Stimulated activated CD4-positive, alpha-beta T cell treated with anti-CD3 and anti-CD28 coated beads, Interleukin-12 subunit alpha, Interleukin-12 subunit beta, amount 100 ng/mL, for 4 hours (primary cell): ENCODE data around the gene MRFAP1.
"Not testable (repeated sequence)": the region's sequence is repeated elsewhere in the genome, so short reads cannot be mapped to it uniquely, and the experiment has no call there.

ENCODE experiments used
- DNase-seq: peaks from one replicate; pipeline ENCODE4 v3.0.0-alpha.2; 2020

The MRFAP1 gene

DNA sequence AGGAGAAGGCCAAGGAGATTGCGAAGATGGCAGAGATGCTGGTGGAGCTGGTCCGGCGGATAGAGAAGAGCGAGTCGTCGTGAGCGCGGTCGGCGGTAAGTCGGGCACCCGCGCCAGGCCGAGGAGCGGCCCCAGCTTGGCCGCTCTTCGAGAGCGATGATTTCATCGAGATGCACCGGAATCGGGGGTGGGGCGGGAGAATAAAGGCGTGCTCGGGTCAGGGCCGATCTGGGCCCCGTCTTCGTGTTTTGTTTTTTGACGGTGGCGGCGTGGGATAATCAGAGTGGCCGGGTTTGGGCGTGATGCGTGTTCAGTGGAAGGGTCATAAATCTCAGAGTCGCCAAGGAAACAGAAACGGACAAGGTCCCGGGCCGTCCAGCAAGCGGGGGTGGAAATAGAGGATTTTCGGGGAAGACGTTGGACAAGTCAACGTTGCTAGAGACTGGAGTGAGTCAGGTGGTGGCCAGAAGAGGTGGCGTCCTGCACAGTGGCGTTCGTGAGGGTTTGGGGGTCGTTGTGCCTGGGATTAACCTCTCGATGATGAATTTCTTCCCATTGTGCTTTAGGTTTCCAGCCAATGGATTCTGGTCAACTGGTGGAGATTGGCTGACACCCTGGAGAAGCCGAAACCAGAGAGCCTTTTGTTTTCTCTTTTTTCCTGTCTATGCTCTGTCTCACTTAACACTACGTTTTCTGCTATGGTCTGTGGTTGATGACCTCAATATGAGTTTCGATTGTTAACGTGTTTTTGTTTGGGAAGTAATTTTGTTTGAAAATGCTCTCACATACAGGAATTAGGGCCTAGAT, 882 bp downstream of the MRFAP1 start:
- DNase-seq, result peak; percentile 43

GRCh38 chr4:6641971-6642320, 1.5 kb downstream of the MRFAP1 start:
- DNase-seq, result no peak

GRCh38 chr4:6643141-6643847, 2.8 kb downstream of the MRFAP1 start:
- DNase-seq, result no peak

GRCh38 chr4:6644792-6645530, 4.5 kb downstream of the MRFAP1 start:
- no peak for DNase-seq

GRCh38 chr4:6647169-6647568, 6.7 kb downstream of the MRFAP1 start:
- no peak for DNase-seq

GRCh38 chr4:6647582-6648230, 7.2 kb downstream of the MRFAP1 start:
- no peak for DNase-seq

DNA sequence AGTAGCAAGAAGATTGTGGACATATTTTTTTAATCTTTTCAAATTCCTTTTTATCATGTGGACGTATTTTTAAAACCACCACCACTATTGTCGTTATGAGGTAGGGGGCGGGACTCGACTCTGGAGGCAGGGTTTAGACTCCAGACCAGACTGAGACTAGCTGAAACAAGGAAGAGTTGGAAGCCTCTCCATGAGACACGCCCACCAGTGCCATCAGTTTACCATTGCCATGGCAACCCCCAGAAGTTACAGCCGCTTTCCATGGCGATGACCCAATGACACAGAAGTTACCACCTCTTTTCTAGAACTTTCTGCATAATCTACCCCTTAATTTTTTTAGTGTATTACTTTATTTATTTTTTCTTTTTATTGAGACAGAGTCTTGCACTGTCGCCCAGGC, 8.7 kb downstream of the MRFAP1 start:
- DNase-seq, result no peak

GRCh38 chr4:6654211-6654610, 13.7 kb downstream of the MRFAP1 start:
- not testable (repeated sequence) for DNase-seq

- DNase-seq, result not testable (repeated sequence)
Measured at GRCh38 chr4:6655291-6655690, 14.8 kb downstream of the MRFAP1 start.

GRCh38 chr4:6655924-6656323, 15.4 kb downstream of the MRFAP1 start:
- DNase-seq, result no peak

DNA sequence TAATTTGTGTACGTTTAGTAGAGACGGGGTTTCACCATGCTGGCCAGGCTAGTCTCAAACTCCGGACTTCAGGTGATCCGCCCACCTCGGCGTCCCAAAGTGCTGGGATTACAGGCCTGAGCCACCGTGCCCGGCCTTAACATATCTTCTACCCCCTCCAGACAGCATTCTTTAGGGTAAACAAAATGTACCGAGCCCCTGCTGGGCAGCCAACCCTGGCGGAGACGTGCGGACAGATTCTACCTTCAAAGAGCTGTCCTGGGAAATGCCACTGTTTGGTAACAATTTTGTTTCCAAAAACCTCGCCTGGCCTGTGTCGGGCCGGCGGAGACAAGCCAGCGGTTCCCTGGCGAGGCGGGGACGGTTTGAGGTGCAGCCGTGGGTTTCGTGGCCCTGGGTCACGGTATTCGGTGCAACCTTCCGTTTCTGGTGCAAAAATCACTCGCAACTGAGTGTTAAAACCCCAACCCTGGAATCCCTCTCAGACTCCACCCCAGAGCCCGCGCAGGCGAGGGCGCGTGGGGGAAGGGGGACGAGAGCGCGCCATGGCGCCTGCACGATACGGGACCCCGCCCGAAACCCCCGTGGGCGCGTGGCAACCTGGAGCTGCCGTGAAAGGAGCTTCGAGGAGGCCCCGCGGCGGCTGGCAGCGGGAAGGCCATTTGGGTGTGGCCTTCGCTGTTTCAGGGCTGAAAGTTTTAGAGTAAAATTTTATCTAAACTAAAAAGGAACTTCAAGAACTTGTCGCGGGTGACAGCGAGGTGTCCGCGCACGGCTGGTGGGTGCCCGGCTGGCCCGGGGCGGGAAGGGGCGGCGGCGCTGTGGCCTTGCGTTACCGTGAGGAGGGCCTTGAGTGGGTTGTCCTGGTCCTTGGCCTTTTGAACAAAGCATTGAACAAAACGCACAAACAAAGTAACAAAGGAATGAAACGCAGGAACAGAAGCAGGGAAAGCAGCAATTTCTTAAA, 17.0 kb downstream of the MRFAP1 start:
- no peak for DNase-seq

DNA sequence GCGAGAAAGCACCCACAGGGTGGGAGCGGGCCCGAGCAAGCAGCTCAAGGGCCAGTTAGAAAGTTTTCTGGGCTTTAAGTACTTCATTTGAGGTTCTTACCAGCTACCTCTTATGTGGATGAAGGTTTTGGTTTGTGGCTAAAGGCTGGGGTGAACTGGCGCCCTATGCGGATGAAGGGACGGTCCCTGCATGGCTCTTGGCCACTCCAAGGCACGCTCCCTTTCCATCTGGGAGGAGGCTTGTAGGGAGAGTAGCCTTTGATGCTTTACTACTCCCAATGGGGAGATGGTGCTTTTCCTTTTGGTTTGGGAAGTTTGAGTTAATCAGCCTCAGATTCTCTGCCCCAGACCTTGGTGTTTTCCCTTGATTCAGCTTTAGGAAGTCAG, 17.7 kb downstream of the MRFAP1 start:
- no peak for DNase-seq

DNA sequence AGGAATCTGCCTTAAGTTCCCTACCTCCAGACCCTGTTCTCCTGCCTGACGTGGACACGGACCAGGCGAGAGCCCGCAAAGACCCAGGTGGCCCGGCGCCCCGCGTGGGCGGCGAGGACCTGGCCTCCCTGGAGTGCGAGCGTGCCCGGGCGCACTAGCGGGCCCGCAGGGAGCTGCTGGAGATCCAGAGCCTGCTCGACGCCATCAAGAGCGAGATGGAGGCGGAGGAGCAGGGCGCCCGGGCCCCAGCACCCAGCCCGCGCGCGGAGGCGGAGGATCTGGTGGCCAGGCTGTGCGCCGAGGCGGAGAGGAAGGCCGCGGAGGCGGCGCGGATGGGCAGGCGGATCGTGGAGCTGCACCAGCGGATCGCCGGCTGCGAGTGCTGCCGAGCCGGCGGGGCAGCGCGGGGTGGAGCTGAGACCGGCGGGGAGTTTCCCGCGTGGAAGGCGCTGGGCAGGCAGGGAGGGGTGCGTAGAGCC, 18.2 kb downstream of the MRFAP1 start:
- peak; percentile 50 for DNase-seq

- DNase-seq, result no peak
Measured at GRCh38 chr4:6659897-6660296, 19.4 kb downstream of the MRFAP1 start.

DNA sequence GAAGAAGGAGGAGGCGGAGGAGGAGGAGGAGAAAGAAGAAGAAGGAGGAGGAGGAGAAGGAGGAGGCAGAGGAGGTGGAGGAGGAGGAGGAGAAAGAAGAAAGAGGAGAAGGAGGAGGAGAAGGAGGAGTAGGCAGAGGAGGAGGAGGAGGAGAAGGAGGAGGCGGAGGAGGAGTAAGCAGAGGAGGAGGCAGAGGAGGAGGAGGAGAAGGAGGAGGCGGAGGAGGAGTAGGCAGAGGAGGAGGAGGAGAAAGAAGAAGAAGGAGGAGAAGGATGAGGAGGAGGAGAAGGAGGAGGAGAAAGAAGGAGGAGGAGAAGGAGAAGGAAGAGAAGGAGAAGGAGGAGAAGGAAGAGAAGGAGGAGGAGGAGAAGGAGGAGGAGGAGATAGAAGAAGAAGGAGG, 19.9 kb downstream of the MRFAP1 start:
- no peak for DNase-seq

DNA sequence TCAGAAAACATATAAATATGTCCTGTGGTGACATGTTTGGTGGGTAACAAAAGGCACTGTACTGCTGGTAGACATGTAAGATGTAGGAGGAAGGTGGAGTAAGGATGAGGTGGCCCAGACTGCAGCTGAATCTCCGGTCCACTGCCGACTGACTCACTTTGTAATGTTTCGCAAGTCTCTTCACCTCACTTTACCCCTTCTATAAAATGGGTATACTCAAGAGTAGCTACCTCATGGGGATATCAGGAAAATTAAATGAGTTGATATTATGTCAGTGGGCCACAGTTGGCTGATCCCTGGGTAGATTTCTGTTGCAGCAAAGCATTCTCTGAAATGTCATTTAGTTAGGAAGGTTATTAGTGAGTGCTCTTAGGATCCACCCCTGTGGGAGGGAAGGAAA, 22.1 kb downstream of the MRFAP1 start:
- no peak for DNase-seq

- no peak for DNase-seq
Measured at GRCh38 chr4:6663596-6664393, 23.3 kb downstream of the MRFAP1 start.

DNA sequence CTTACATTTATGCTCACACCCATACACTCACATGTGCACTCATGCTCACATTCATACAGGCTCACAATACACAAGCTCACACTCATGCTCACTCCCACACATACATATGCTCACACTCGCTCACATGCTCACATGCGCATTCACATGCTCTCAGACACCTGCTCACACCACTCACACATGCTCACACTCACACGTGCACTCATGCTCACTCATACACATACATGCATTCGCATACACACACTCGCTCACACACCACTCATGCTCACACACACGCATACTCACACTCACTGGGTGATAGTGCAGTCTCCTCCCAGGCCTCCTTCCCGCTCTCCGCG, 24.8 kb downstream of the MRFAP1 start:
- no peak for DNase-seq

DNA sequence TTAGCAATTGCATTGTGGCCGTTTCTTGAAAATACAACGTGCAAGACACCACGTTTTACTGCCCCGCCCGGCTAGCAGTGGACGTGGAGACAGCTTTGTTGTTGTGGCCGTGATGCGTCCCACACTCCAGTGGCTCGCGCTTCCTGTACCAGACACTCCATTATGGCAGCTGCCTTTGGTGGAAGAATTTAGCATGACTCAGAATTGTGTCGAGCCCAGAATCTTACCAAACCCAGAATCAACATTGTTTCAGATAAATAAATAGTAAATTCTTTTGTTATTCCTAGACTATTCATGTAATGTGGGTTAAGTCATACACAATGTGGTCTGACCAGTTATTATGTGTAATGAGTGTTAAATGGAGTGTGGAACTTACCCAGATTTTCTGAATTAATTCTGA, 27.9 kb downstream of the MRFAP1 start:
- no peak for DNase-seq

DNA sequence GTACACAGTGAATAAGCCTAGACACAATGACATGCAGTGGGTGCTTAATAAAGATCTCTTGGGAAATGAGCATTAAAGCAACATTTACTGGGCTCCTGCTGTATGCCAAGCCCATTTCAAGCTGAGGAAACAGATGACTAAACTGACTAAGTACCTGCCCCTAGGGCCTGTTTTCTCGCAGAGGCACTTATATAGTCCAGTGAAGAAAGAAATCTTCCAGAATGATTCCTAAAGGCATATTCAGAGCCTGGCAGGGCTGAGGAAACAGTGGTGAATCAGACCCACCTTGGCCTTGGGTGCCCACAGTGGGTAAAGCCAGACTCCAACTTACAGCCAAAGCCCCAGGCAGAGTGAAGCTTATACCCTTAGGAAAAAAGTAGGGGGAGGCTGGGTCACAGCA, 31.2 kb downstream of the MRFAP1 start:
- no peak for DNase-seq

DNA sequence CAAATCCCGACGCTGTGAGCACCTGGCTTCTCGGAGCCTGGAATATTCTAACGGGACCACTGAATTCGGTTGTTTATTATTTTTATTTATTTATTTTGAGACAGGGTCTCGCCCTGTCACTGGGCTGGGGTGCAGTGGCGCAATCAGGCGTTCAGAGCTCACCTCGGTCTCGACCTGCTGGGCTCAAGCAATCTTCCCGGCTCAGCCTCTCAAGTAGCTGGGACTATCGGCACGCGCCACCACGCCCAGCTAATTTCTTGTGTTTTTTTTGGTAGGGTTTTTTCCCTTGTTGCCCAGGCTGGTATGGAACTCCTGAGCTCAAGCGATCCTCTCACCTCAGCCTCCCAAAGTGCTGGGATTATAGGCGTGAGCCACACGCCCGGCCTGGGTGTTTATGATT, 31.6 kb downstream of the MRFAP1 start:
- DNase-seq, result no peak
